Stomach (tissue), 9 donors: Measurements from ENCODE around the gene ERGIC2. TPM values are rescaled to one million over a fixed set of nuclear protein-coding genes. Genes with fewer than 3 reads are reported as not detected.

ENCODE experiments used
- DNase-seq, 2 donors: peaks; one replicate each; pipeline versions ENCODE4 v3.0.0 to v3.0.0-alpha.2; 2013 to 2019
- H3K27ac ChIP-seq, 5 donors: fragments of 200-600 bp in 4 of 5; sonication (generic) in 4 of 5; one replicate each; pipeline ENCODE4 v1.5.1; 2013 to 2019; ENCODE audit warnings: mild to moderate bottlenecking in 1 of 5, moderate library complexity in 1 of 5
- H3K27me3 ChIP-seq, 3 donors: fragments of 200-600 bp; sonication (generic); one replicate each; pipeline ENCODE4 v1.5.1; 2017 to 2019; ENCODE audit warnings: mixed run types in 1 of 3
- H3K36me3 ChIP-seq, 4 donors: fragments of 200-600 bp; sonication (generic); 1 replicate in 3 of 4; 2 replicates in 1 of 4; pipeline ENCODE4 v1.5.1; 2016 to 2019
- H3K4me1 ChIP-seq, 4 donors: fragments of 200-600 bp; sonication (generic); one replicate each; pipeline ENCODE4 v1.5.1; 2016 to 2019
- H3K4me3 ChIP-seq, 4 donors: fragments of 200-600 bp; sonication (generic) in 3 of 4; one replicate each; pipeline ENCODE4 v1.5.1; 2016 to 2019; ENCODE audit warnings: mild to moderate bottlenecking in 1 of 4
- H3K9me3 ChIP-seq, 4 donors: fragments of 200-600 bp; sonication (generic); one replicate each; pipeline ENCODE4 v1.5.1; 2016 to 2019
- CTCF ChIP-seq, 7 experiments: fragments of 450-650 bp in 4 of 7; fragments of 200-600 bp in 3 of 7; sonication (generic) in 3 of 7; IDR thresholded peaks; one replicate each; pipeline ENCODE4 v1.5.1; 2016 to 2019; ENCODE audit warnings: antibody characterized with exemption in 7 of 7, control low read depth in 2 of 7, mild to moderate bottlenecking in 1 of 7
- EP300 ChIP-seq: sonication (generic); formaldehyde crosslinking; IDR thresholded peaks from one replicate; pipeline ENCODE4 v1.6.1; 2017; ENCODE audit warnings: antibody characterized with exemption
- POLR2A ChIP-seq, 4 donors: fragments of 450-650 bp; IDR thresholded peaks; one replicate each; pipeline ENCODE4 v1.6.1; 2016; ENCODE audit warnings: antibody characterized with exemption in 4 of 4, control low read depth in 2 of 4, mild to moderate bottlenecking in 1 of 4, moderate library complexity in 1 of 4
- POLR2AphosphoS5 ChIP-seq, 3 donors: sonication (generic); formaldehyde crosslinking; IDR thresholded peaks; one replicate each; pipeline ENCODE4 v1.6.1; 2016; ENCODE audit warnings: antibody characterized with exemption in 3 of 3
- WGBS, 5 donors: extraction: QIAGEN DNeasy Blood & Tissue Kit in 3 of 5; methylation state at CpG; one replicate each; pipeline versions ENCODE4 v1.1.5 to v1.1.7; 2013 to 2018; 5-methylcytosine and 5-hydroxymethylcytosine counted together
- intact Hi-C: fragments of 100-400 bp; cut with DNase I; formaldehyde crosslinking; loops from one replicate; pipeline ENCODE4 v1.15.1; 2023; ENCODE audit warnings: low total_unique reads
- polyA plus RNA-seq, 3 donors: library from polyadenylated mRNA; stranded (reverse); fragments of 200-250 nt; gene quantifications; one replicate each; pipeline ENCODE4 v1.2.3, GENCODE V29; 2013
- total RNA-seq, 5 donors: library from RNA; depleted of rRNA; stranded (reverse); fragments of >200 nt; gene quantifications; one replicate each; pipeline versions ENCODE4 v1.1.0 to v1.2.3, GENCODE V29; 2014 to 2016
- donor health status: healthy with polysubstance abuse.
- donor health status: Bipolar disorder and iron deficiency.
- donor health status: healthy.

The ERGIC2 gene
- total and polyA plus RNA-seq, 8 donors: 17.4 to 45.7 (median 33.2) TPM

- Histone ChIP-seq H3K27ac (no peak overlapping the region), H3K9me3 (no peaks in the 10 kb centered on the region), H3K27me3 (no peaks in the 10 kb centered on the region), H3K4me3 (no peak overlapping the region), H3K4me1 (peaks cover 10 to 42% (median 17%) of the 10 kb centered on the region in 4 donors), H3K36me3 (peaks cover 3 to 11% (median 8%) of the 10 kb centered on the region in 4 donors)
- no peak for DNase-seq
- WGBS, 5 donors: 96 to 99% (median 97%) methylated on average over 2 of the region's 2 CpGs
- intact Hi-C loops: no loop called here
- TF ChIP-seq POLR2AphosphoS5 (IDR thresholded peaks at IDR 0.05) (no peak), EP300 (no peak), POLR2A (IDR thresholded peaks at IDR 0.05) (no peak), CTCF (IDR thresholded peaks at IDR 0.05) (no peak)
Measured at GRCh38 chr12:29376118-29376517, 4.9 kb downstream of the ERGIC2 start.

GRCh38 chr12:29374913-29375312 lies 6.1 kb downstream of the ERGIC2 start:
- Histone ChIP-seq H3K4me3 (no peak overlapping the region), H3K27me3 (no peaks in the 10 kb centered on the region), H3K4me1 (peaks cover 7 to 38% (median 14%) of the 10 kb centered on the region in 4 donors), H3K36me3 (peaks cover 3 to 23% (median 20%) of the 10 kb centered on the region in 4 donors), H3K9me3 (no peaks in the 10 kb centered on the region), H3K27ac (no peak overlapping the region)
- DNase-seq: no peak
- TF ChIP-seq CTCF (IDR thresholded peaks at IDR 0.05) (no peak), POLR2A (IDR thresholded peaks at IDR 0.05) (no peak), POLR2AphosphoS5 (IDR thresholded peaks at IDR 0.05) (no peak), EP300 (no peak)
- intact Hi-C loops: no loop called here
- 84 to 89% (median 86%) methylated on average over 4 of the region's 4 CpGs for WGBS, 5 donors

GRCh38 chr12:29374012-29374411 lies 7.0 kb downstream of the ERGIC2 start:
- Histone ChIP-seq H3K4me3 (no peak overlapping the region), H3K9me3 (no peaks in the 10 kb centered on the region), H3K4me1 (peaks cover under 1 to 29% (median 7%) of the 10 kb centered on the region in 4 donors), H3K27ac (no peak overlapping the region), H3K36me3 (peaks cover 3 to 32% (median 28%) of the 10 kb centered on the region in 4 donors), H3K27me3 (no peaks in the 10 kb centered on the region)
- intact Hi-C loops: no loop called here
- 71 to 84% (median 76%) methylated on average over 2 of the region's 2 CpGs for WGBS, 5 donors
- DNase-seq: no peak
- no peak for TF ChIP-seq EP300
- no peak for TF ChIP-seq CTCF (IDR thresholded peaks at IDR 0.05)
- TF ChIP-seq POLR2A (IDR thresholded peaks at IDR 0.05): no peak
- no peak for TF ChIP-seq POLR2AphosphoS5 (IDR thresholded peaks at IDR 0.05)

GRCh38 chr12:29365091-29365490 lies 15.9 kb downstream of the ERGIC2 start:
- intact Hi-C loops: no loop called here
- Histone ChIP-seq H3K27me3 (no peaks in the 10 kb centered on the region), H3K4me1 (no peaks in the 10 kb centered on the region), H3K4me3 (no peak overlapping the region), H3K27ac (no peak overlapping the region), H3K9me3 (no peaks in the 10 kb centered on the region), H3K36me3 (peaks cover 6 to 77% (median 66%) of the 10 kb centered on the region in 4 donors)
- TF ChIP-seq CTCF (IDR thresholded peaks at IDR 0.05) (no peak), POLR2AphosphoS5 (IDR thresholded peaks at IDR 0.05) (no peak), EP300 (no peak), POLR2A (IDR thresholded peaks at IDR 0.05) (no peak)
- 92 to 99% (median 98%) methylated on average over 2 of the region's 2 CpGs for WGBS, 5 donors
- no peak for DNase-seq
